B cell (primary cell): Measurements from ENCODE around the gene TSPAN8. TPM values are rescaled to one million over a fixed set of nuclear protein-coding genes. Genes with fewer than 3 reads are reported as not detected.
"Not testable (repeated sequence)": the region's sequence is repeated elsewhere in the genome, so short reads cannot be mapped to it uniquely, and the experiment has no call there.

Experiments
- ATAC-seq: fragments of 200-7000 bp; cut with Tn5 transposase; one replicate; pipeline ENCODE4 v1.10.0; 2021; ENCODE audit warnings: low read depth, mild to moderate bottlenecking, moderate number of reproducible peaks, moderate library complexity
- CTCF ChIA-PET: fragments of 350-600 bp; sonication (Branson Sonifier 250); formaldehyde crosslinking; loops from one replicate; lab custom pipeline; 2021; ENCODE audit warnings: antibody characterized with exemption, inconsistent platforms; lab: Charles Lee
- POLR2A ChIA-PET: fragments of 350-600 bp; sonication (Branson Sonifier 250); formaldehyde crosslinking; loops from one replicate; lab custom pipeline; 2021; ENCODE audit warnings: antibody characterized with exemption; lab: Charles Lee
- DNase-seq: peaks from one replicate; pipeline ENCODE4 v3.0.0; 2013
- H2AFZ ChIP-seq: 2 replicates; pipeline ENCODE4 v1.6.1; 2012; ENCODE audit warnings: mild to moderate bottlenecking, low read depth, low read length; ENCODE audit not compliant: insufficient read depth, poor library complexity, severe bottlenecking
- H3K27ac ChIP-seq, 2 donors: 1 replicate in 1 of 2; 2 replicates in 1 of 2; pipeline ENCODE4 v1.5.1; 2012 to 2013; ENCODE audit warnings: low read length in 2 of 2, mild to moderate bottlenecking in 2 of 2, moderate library complexity in 1 of 2
- H3K27me3 ChIP-seq, 4 experiments: fragments of 200-600 bp in 1 of 4; sonication (generic) in 1 of 4; replicated peaks in 1 of 4; 1 replicate in 2 of 4; 2 replicates in 2 of 4; pipeline versions ENCODE4 v1.6.1 to v1.7.0; 2013 to 2016; ENCODE audit warnings: low read length in 3 of 4, mild to moderate bottlenecking in 2 of 4, mixed read lengths in 1 of 4, moderate library complexity in 1 of 4; ENCODE audit not compliant: insufficient read depth in 4 of 4, control insufficient read depth in 3 of 4; ENCODE audit errors: control extremely low read depth in 1 of 4
- H3K36me3 ChIP-seq, 2 experiments: replicated peaks in 1 of 2; 1 replicate in 1 of 2; 2 replicates in 1 of 2; pipeline versions ENCODE4 v1.6.1 to v1.7.1; 2013; ENCODE audit warnings: low read length in 1 of 2; ENCODE audit not compliant: insufficient read depth in 2 of 2, control insufficient read depth in 1 of 2; ENCODE audit errors: control extremely low read depth in 1 of 2, extremely low read depth in 1 of 2
- H3K4me1 ChIP-seq, 2 donors: fragments of 200-600 bp in 1 of 2; sonication (generic) in 1 of 2; 1 replicate in 1 of 2; 2 replicates in 1 of 2; pipeline versions ENCODE4 v1.5.1 to v1.6.1; 2013 to 2017; ENCODE audit warnings: low read length in 2 of 2; ENCODE audit not compliant: control insufficient read depth in 2 of 2, insufficient read depth in 2 of 2
- H3K4me2 ChIP-seq: replicated peaks from 2 replicates; pipeline ENCODE3; 2012; ENCODE audit warnings: mild to moderate bottlenecking, low read depth, low read length; ENCODE audit not compliant: poor library complexity, severe bottlenecking
- H3K4me3 ChIP-seq, 5 experiments: fragments of 200-600 bp in 1 of 5; sonication (generic) in 1 of 5; 1 replicate in 3 of 5; 2 replicates in 2 of 5; pipeline versions ENCODE4 v1.5.1 to v1.7.0; 2011 to 2016; ENCODE audit warnings: low read length in 4 of 5, mild to moderate bottlenecking in 4 of 5, low read depth in 2 of 5, control low read depth in 1 of 5, moderate library complexity in 1 of 5; ENCODE audit not compliant: insufficient read depth in 1 of 5; ENCODE audit errors: control extremely low read depth in 1 of 5, extremely low read depth in 1 of 5
- H3K79me2 ChIP-seq: fragments of 200-600 bp; sonication (generic); one replicate; pipeline ENCODE4 v1.6.0; 2016; ENCODE audit warnings: low read length; ENCODE audit not compliant: control insufficient read depth, insufficient read depth
- H3K9ac ChIP-seq: fragments of 200-600 bp; sonication (generic); 2 replicates; pipeline ENCODE4 v1.6.1; 2017; ENCODE audit warnings: mild to moderate bottlenecking, low read length, moderate library complexity
- H3K9me3 ChIP-seq, 3 donors: one replicate each; pipeline versions ENCODE4 v1.6.1 to v1.7.1; 2013; ENCODE audit warnings: low read length in 2 of 3; ENCODE audit not compliant: control insufficient read depth in 2 of 3, insufficient read depth in 1 of 3; ENCODE audit errors: control extremely low read depth in 1 of 3
- H4K20me1 ChIP-seq: 2 replicates; pipeline ENCODE4 v1.6.0; 2012; ENCODE audit warnings: mild to moderate bottlenecking, low read length; ENCODE audit not compliant: insufficient read depth, control insufficient read depth, poor library complexity, severe bottlenecking
- H3K27ac Mint-ChIP-seq: one replicate; pipeline ENCODE4 v1.8.0; 2021; ENCODE audit warnings: mixed read lengths
- H3K27me3 Mint-ChIP-seq: one replicate; pipeline ENCODE4 v1.8.0; 2021; ENCODE audit warnings: mixed read lengths
- H3K4me1 Mint-ChIP-seq: one replicate; pipeline ENCODE4 v1.8.0; 2021; ENCODE audit warnings: mixed read lengths
- H3K4me3 Mint-ChIP-seq: one replicate; pipeline ENCODE4 v1.8.0; 2021; ENCODE audit warnings: mixed read lengths
- H3K9me3 Mint-ChIP-seq: one replicate; pipeline ENCODE4 v1.8.0; 2022; ENCODE audit warnings: mixed read lengths; ENCODE audit not compliant: insufficient read depth
- CTCF ChIP-seq: fragments of 200-600 bp; IDR thresholded peaks from one replicate; pipeline ENCODE4 v1.8.0; 2022; ENCODE audit warnings: antibody characterized with exemption, mild to moderate bottlenecking
- EZH2 ChIP-seq: IDR thresholded peaks from 2 replicates; pipeline ENCODE4 v1.6.1; 2012; ENCODE audit warnings: borderline replicate concordance, low read depth, mild to moderate bottlenecking, moderate library complexity, low read length; ENCODE audit not compliant: insufficient read depth, poor library complexity, severe bottlenecking
- WGBS: methylation state at CpG from one replicate; pipeline ENCODE4 v1.1.5; 2013; ENCODE audit warnings: missing lambda C conversion rate; ENCODE audit not compliant: insufficient coverage; 5-methylcytosine and 5-hydroxymethylcytosine counted together
- intact Hi-C: fragments of 100-400 bp; cut with micrococcal nuclease; formaldehyde crosslinking; loops from one replicate; pipeline ENCODE4 v1.10.0; 2022
- polyA plus RNA-seq: library from polyadenylated mRNA; depleted of rRNA; stranded (reverse); fragments of >200 nt; gene quantifications from 2 replicates; pipeline ENCODE4 v1.2.3, GENCODE V29; 2012
- total RNA-seq, 2 donors: library from RNA; stranded (reverse); fragments of 120-200 nt in 1 of 2; gene quantifications; 1 replicate in 1 of 2; 2 replicates in 1 of 2; pipeline versions ENCODE4 v1.2.3 to v1.2.4, GENCODE V29; 2013 to 2022

The TSPAN8 gene
- total and polyA plus RNA-seq, 2 donors (not counting 1 experiment from before 2014, with no cell fraction given): not detected

GRCh38 chr12:71166862-71167496 is 9.2 kb upstream of the TSPAN8 start:
- Mint-ChIP-seq H3K4me3 (no peak overlapping the region), H3K9me3 (peaks cover 2% of the 10 kb centered on the region), H3K27ac (no peak overlapping the region), H3K27me3 (no peaks in the 10 kb centered on the region), H3K4me1 (no peaks in the 10 kb centered on the region)
- ChIA-PET POLR2A (no interaction called here), CTCF (no interaction called here)
- Histone ChIP-seq H3K79me2 (no peaks in the 10 kb centered on the region), H4K20me1 (no peaks in the 10 kb centered on the region), H3K36me3 (no peaks in the 10 kb centered on the region), H3K27me3 (no peaks in the 10 kb centered on the region), H3K4me3 (no peak overlapping the region), H3K4me1 (no peaks in the 10 kb centered on the region), H3K4me2 (no peak overlapping the region), H3K9ac (no peak overlapping the region), H3K9me3 (peaks cover 0 to 8% (median 0%) of the 10 kb centered on the region in 3 donors), H2AFZ (no peak overlapping the region), H3K27ac (no peak overlapping the region)
- WGBS: 100% methylated on average over 2 of the region's 4 CpGs
- no peak for DNase-seq
- TF ChIP-seq CTCF: no peak
- no peak for ATAC-seq
- intact Hi-C loops: no loop called here

GRCh38 chr12:71166280-71166679 is 8.5 kb upstream of the TSPAN8 start:
- 94% methylated on average over 29 of the region's 34 CpGs for WGBS
- H4K20me1 ChIP-seq: no peaks in the 10 kb centered on the region
- Mint-ChIP-seq H3K27ac (no peak overlapping the region), H3K4me3 (no peak overlapping the region), H3K27me3 (no peaks in the 10 kb centered on the region), H3K4me1 (no peaks in the 10 kb centered on the region), H3K9me3 (peaks cover 2% of the 10 kb centered on the region)
- H3K79me2 ChIP-seq: no peaks in the 10 kb centered on the region
- no peak overlapping the region for H2AFZ ChIP-seq
- TF ChIP-seq CTCF (no peak), EZH2 (no peak)
- no peaks in the 10 kb centered on the region for H3K27me3 ChIP-seq
- DNase-seq (no peak), ATAC-seq (no peak)
- no peak overlapping the region for H3K27ac ChIP-seq
- H3K9ac ChIP-seq: no peak overlapping the region
- no peak overlapping the region for H3K4me2 ChIP-seq
- H3K4me3 ChIP-seq: no peak overlapping the region
- H3K9me3 ChIP-seq: peaks cover 0 to 8% (median 0%) of the 10 kb centered on the region in 3 donors
- ChIA-PET POLR2A (no interaction called here), CTCF (no interaction called here)
- H3K36me3 ChIP-seq: no peaks in the 10 kb centered on the region
- H3K4me1 ChIP-seq: no peaks in the 10 kb centered on the region
- intact Hi-C loops: no loop called here

- H3K9me3 Mint-ChIP-seq, CTCF ChIA-PET, H3K9me3 ChIP-seq, ATAC-seq, H3K27me3 ChIP-seq, H3K4me1 ChIP-seq, H3K4me3 Mint-ChIP-seq, POLR2A ChIA-PET, H3K4me3 ChIP-seq, H3K27ac Mint-ChIP-seq, H3K79me2 ChIP-seq, H2AFZ ChIP-seq, intact Hi-C loops, H3K4me1 Mint-ChIP-seq, H3K27ac ChIP-seq, DNase-seq, H3K9ac ChIP-seq, H3K4me2 ChIP-seq, H4K20me1 ChIP-seq, H3K27me3 Mint-ChIP-seq, H3K36me3 ChIP-seq: not testable (repeated sequence)
- WGBS: 97% methylated on average over 4 of the region's 5 CpGs
Measured at GRCh38 chr12:71165780-71166179, 8.0 kb upstream of the TSPAN8 start.
